Vagina (tissue), 2 donors: Measurements from ENCODE around the gene ATG16L1.

Experiments used
- CTCF ChIP-seq, 3 experiments: fragments of 450-650 bp in 2 of 3; fragments of 200-600 bp in 1 of 3; sonication (generic) in 1 of 3; IDR thresholded peaks; one replicate each; pipeline ENCODE4 v1.5.1; 2017 to 2019; ENCODE audit warnings: antibody characterized with exemption in 3 of 3, mild to moderate bottlenecking in 2 of 3, moderate library complexity in 2 of 3
- POLR2A ChIP-seq, 2 donors: fragments of 450-650 bp; IDR thresholded peaks; one replicate each; pipeline ENCODE4 v1.6.1; 2017; ENCODE audit warnings: antibody characterized with exemption in 2 of 2, mild to moderate bottlenecking in 2 of 2, moderate library complexity in 2 of 2
- POLR2AphosphoS5 ChIP-seq, 2 donors: sonication (generic); formaldehyde crosslinking; IDR thresholded peaks; one replicate each; pipeline ENCODE4 v1.9.0; 2017; ENCODE audit warnings: antibody characterized with exemption in 2 of 2, mild to moderate bottlenecking in 2 of 2, low read depth in 1 of 2; ENCODE audit not compliant: insufficient read depth in 1 of 2

- TF ChIP-seq CTCF (IDR thresholded peaks at IDR 0.05) (no peak), POLR2A (IDR thresholded peaks at IDR 0.05) (no peak), POLR2AphosphoS5 (IDR thresholded peaks at IDR 0.05; ENCODE audit: insufficient read depth in 1 of 2, low read depth in 1 of 2) (no peak)
These were observed 48.9 kb upstream of the ATG16L1 start for GRCh38 chr2:233202531-233202944.
